H9 (cell line): ENCODE measurements around the gene UPF1. TPM values are rescaled to one million over a fixed set of nuclear protein-coding genes. Genes with fewer than 3 reads are reported as not detected.

Source experiments
- DNase-seq: peaks from one replicate; pipeline ENCODE4 v3.0.0-alpha.2; 2017
- H2AFZ ChIP-seq: one replicate; pipeline ENCODE4 v1.6.1; 2013; ENCODE audit warnings: mild to moderate bottlenecking, low read length, control low read depth, moderate library complexity
- H2AK5ac ChIP-seq: 2 replicates; pipeline ENCODE4 v1.6.1; 2013; ENCODE audit warnings: low read length, control low read depth, mixed read lengths; ENCODE audit not compliant: insufficient read length
- H2BK120ac ChIP-seq: one replicate; pipeline ENCODE4 v1.6.1; 2013; ENCODE audit warnings: low read depth, mild to moderate bottlenecking, low read length, control low read depth, inconsistent platforms; ENCODE audit not compliant: poor library complexity, severe bottlenecking
- H2BK12ac ChIP-seq: 2 replicates; pipeline ENCODE4 v1.6.1; 2013; ENCODE audit warnings: low read length, control low read depth, mixed read lengths, low read depth; ENCODE audit not compliant: insufficient read length
- H2BK15ac ChIP-seq: 2 replicates; pipeline ENCODE4 v1.6.1; 2013; ENCODE audit warnings: low read depth, low read length, control low read depth
- H2BK20ac ChIP-seq: one replicate; pipeline ENCODE4 v1.6.1; 2013; ENCODE audit warnings: low read depth, mild to moderate bottlenecking, low read length, control low read depth, inconsistent platforms; ENCODE audit not compliant: poor library complexity, severe bottlenecking
- H2BK5ac ChIP-seq: 2 replicates; pipeline ENCODE4 v1.6.1; 2013; ENCODE audit warnings: low read length, control low read depth, mixed read lengths; ENCODE audit not compliant: insufficient read length
- H3K14ac ChIP-seq: 2 replicates; pipeline ENCODE4 v1.6.1; 2013; ENCODE audit warnings: low read length, control low read depth; ENCODE audit not compliant: insufficient read depth
- H3K18ac ChIP-seq: 2 replicates; pipeline ENCODE4 v1.6.1; 2013; ENCODE audit warnings: low read depth, mild to moderate bottlenecking, mixed read lengths, low read length, control low read depth; ENCODE audit not compliant: insufficient read length
- H3K23ac ChIP-seq: 2 replicates; pipeline ENCODE4 v1.6.1; 2013; ENCODE audit warnings: low read length, control low read depth, mixed read lengths, low read depth; ENCODE audit not compliant: insufficient read length
- H3K23me2 ChIP-seq: 2 replicates; pipeline ENCODE4 v1.6.1; 2013; ENCODE audit warnings: low read depth, mild to moderate bottlenecking, mixed read lengths, low read length, control low read depth; ENCODE audit not compliant: insufficient read length, poor library complexity, severe bottlenecking
- H3K27ac ChIP-seq: 2 replicates; pipeline ENCODE4 v1.5.1; 2013; ENCODE audit warnings: low read length, control low read depth, mixed read lengths, low read depth; ENCODE audit not compliant: insufficient read length
- H3K27me3 ChIP-seq: 2 replicates; pipeline ENCODE4 v1.6.1; 2013; ENCODE audit warnings: low read length, control low read depth, inconsistent platforms; ENCODE audit not compliant: insufficient read depth
- H3K4ac ChIP-seq: 2 replicates; pipeline ENCODE4 v1.6.1; 2013; ENCODE audit warnings: low read depth, mild to moderate bottlenecking, control low read depth, inconsistent platforms, low read length, moderate library complexity
- H3K4me1 ChIP-seq: 2 replicates; pipeline ENCODE4 v1.6.1; 2013; ENCODE audit warnings: low read length, control low read depth, inconsistent platforms; ENCODE audit not compliant: insufficient read depth
- H3K4me2 ChIP-seq: 2 replicates; pipeline ENCODE4 v1.6.1; 2013; ENCODE audit warnings: low read length, control low read depth, mixed read lengths; ENCODE audit not compliant: insufficient read length, insufficient read depth
- H3K56ac ChIP-seq: 2 replicates; pipeline ENCODE4 v1.6.1; 2013; ENCODE audit warnings: low read depth, mild to moderate bottlenecking, mixed read lengths, low read length, control low read depth; ENCODE audit not compliant: insufficient read length
- H3K79me1 ChIP-seq: 2 replicates; pipeline ENCODE4 v1.6.1; 2013; ENCODE audit warnings: low read depth, mild to moderate bottlenecking, moderate library complexity, low read length, control low read depth, inconsistent platforms; ENCODE audit not compliant: insufficient read depth, poor library complexity, severe bottlenecking
- H3K79me2 ChIP-seq: 2 replicates; pipeline ENCODE4 v1.6.1; 2013; ENCODE audit warnings: low read length, control low read depth, inconsistent platforms; ENCODE audit not compliant: insufficient read depth
- H3K9ac ChIP-seq: 2 replicates; pipeline ENCODE4 v1.6.1; 2013; ENCODE audit warnings: low read length, control low read depth, mixed read lengths; ENCODE audit not compliant: insufficient read length; ENCODE audit errors: extremely low read depth
- H3K9me3 ChIP-seq: one replicate; pipeline ENCODE4 v1.6.1; 2013; ENCODE audit warnings: low read depth, low read length, inconsistent platforms; ENCODE audit not compliant: control insufficient read depth
- H3T11ph ChIP-seq: one replicate; pipeline ENCODE4 v1.6.1; 2013; ENCODE audit warnings: mild to moderate bottlenecking, low read length, control low read depth, inconsistent platforms
- H4K20me1 ChIP-seq: one replicate; pipeline ENCODE4 v1.6.1; 2013; ENCODE audit not compliant: control insufficient read depth, insufficient read length, insufficient read depth
- H4K5ac ChIP-seq: 2 replicates; pipeline ENCODE4 v1.6.1; 2013; ENCODE audit warnings: low read depth, mild to moderate bottlenecking, mixed read lengths, low read length, control low read depth; ENCODE audit not compliant: insufficient read length
- H4K8ac ChIP-seq: replicated peaks from 2 replicates; pipeline ENCODE4 v1.6.1; 2013; ENCODE audit warnings: low read length, control low read depth, mixed read lengths, low read depth; ENCODE audit not compliant: insufficient read length
- H4K91ac ChIP-seq: 2 replicates; pipeline ENCODE4 v1.6.1; 2013; ENCODE audit warnings: low read depth, mild to moderate bottlenecking, moderate library complexity, mixed read lengths, low read length, control low read depth; ENCODE audit not compliant: insufficient read length
- H3K27ac Mint-ChIP-seq, 3 experiments: 2 replicates in 2 of 3; 3 replicates in 1 of 3; pipeline ENCODE4 v1.8.0; 2020 to 2021; ENCODE audit warnings: mixed read lengths in 3 of 3, mild to moderate bottlenecking in 1 of 3, moderate library complexity in 1 of 3
- H3K27me3 Mint-ChIP-seq: 2 replicates; pipeline ENCODE4 v1.8.0; 2021; ENCODE audit warnings: low read depth, mild to moderate bottlenecking, moderate library complexity, mixed read lengths
- H3K36me3 Mint-ChIP-seq, 3 experiments: 2 replicates in 2 of 3; 3 replicates in 1 of 3; pipeline ENCODE4 v1.8.0; 2020 to 2021; ENCODE audit warnings: low read depth in 3 of 3, mixed read lengths in 3 of 3; ENCODE audit not compliant: insufficient read depth in 1 of 3
- H3K4me1 Mint-ChIP-seq, 2 experiments: 2 replicates each; pipeline ENCODE4 v1.8.0; 2020; ENCODE audit warnings: mixed read lengths in 2 of 2
- H3K4me3 Mint-ChIP-seq, 2 experiments: 2 replicates in 1 of 2; 3 replicates in 1 of 2; pipeline ENCODE4 v1.8.0; 2020 to 2021; ENCODE audit warnings: mild to moderate bottlenecking in 2 of 2, mixed read lengths in 2 of 2, moderate library complexity in 1 of 2
- H3K9me3 Mint-ChIP-seq, 2 experiments: 2 replicates in 1 of 2; 3 replicates in 1 of 2; pipeline ENCODE4 v1.8.0; 2020; ENCODE audit warnings: mild to moderate bottlenecking in 2 of 2, mixed read lengths in 2 of 2, moderate library complexity in 1 of 2
- CTCF ChIP-seq: fragments of 200-600 bp; sonication (generic); conservative IDR thresholded peaks from 3 replicates; pipeline ENCODE4 v1.8.0; 2021; ENCODE audit warnings: antibody characterized with exemption, mild to moderate bottlenecking
- WGBS: extraction: QIAGEN DNeasy Blood & Tissue Kit; methylation state at CpG from one replicate; pipeline ENCODE4 v1.1.7; 2013; ENCODE audit warnings: missing lambda C conversion rate, low lambda C conversion rate, mixed read lengths; ENCODE audit not compliant: insufficient read length; ENCODE audit errors: extremely low coverage; 5-methylcytosine and 5-hydroxymethylcytosine counted together
- total RNA-seq: library from RNA; stranded (reverse); gene quantifications from 2 replicates; pipeline ENCODE4 v1.2.1, GENCODE V29; 2021

Gene UPF1
- total RNA-seq, 1 experiment from 2014 or later, result 85.4 TPM

- no CpG with 5 or more reads among the region's 7 CpGs for WGBS
- no peak overlapping the region for H4K5ac ChIP-seq
- H3K4me2 ChIP-seq, result no peak overlapping the region
- H3K56ac ChIP-seq, result no peak overlapping the region
- no peaks in the 10 kb centered on the region for H3K79me2 ChIP-seq
- H3K27ac ChIP-seq, result no peak overlapping the region
- no peak overlapping the region for H3K9ac ChIP-seq
- H2AK5ac ChIP-seq, result no peak overlapping the region
- H3K18ac ChIP-seq, result no peak overlapping the region
- H3K23ac ChIP-seq, result no peak overlapping the region
- H3T11ph ChIP-seq, result no peak overlapping the region
- no peak overlapping the region for H4K91ac ChIP-seq
- no peak overlapping the region for H2BK20ac ChIP-seq
- H3K4me1 ChIP-seq, result no peaks in the 10 kb centered on the region
- DNase-seq, result no peak
- no peak overlapping the region for H3K14ac ChIP-seq
- Mint-ChIP-seq H3K4me3 (no peak overlapping the region; a peak in 1 of 5 replicates), H3K27me3 (no peaks in the 10 kb centered on the region), H3K4me1 (peaks cover 0 to 11% of the 10 kb centered on the region in 2 experiments; a peak in 2 of 4 replicates), H3K27ac (peak overlapping the region in 1 of 3 experiments; percentile 42; a peak in 2 of 7 replicates), H3K9me3 (no peaks in the 10 kb centered on the region), H3K36me3 (peaks cover 19 to 44% (median 36%) of the 10 kb centered on the region in 3 experiments)
- TF ChIP-seq CTCF, result no peak
- no peak overlapping the region for H2BK15ac ChIP-seq
- H3K79me1 ChIP-seq, result no peaks in the 10 kb centered on the region
- H3K4ac ChIP-seq, result no peak overlapping the region
- H2AFZ ChIP-seq, result no peak overlapping the region
- no peak overlapping the region for H2BK12ac ChIP-seq
- H3K23me2 ChIP-seq, result no peaks in the 10 kb centered on the region
- no peak overlapping the region for H2BK5ac ChIP-seq
- H4K8ac ChIP-seq, result no peak overlapping the region
- no peaks in the 10 kb centered on the region for H3K9me3 ChIP-seq
- no peaks in the 10 kb centered on the region for H4K20me1 ChIP-seq
- H2BK120ac ChIP-seq, result no peak overlapping the region
- no peaks in the 10 kb centered on the region for H3K27me3 ChIP-seq
Measured at GRCh38 chr19:18871543-18871942, 39.8 kb downstream of the UPF1 start.
